NCI-H1694 treated with DMSO at 0.1 percent for 48 hours (cell line): Measurements from ENCODE around the gene CD74.
A peak's percentile ranks its signal among the peaks of the same experiment; 100 is the strongest.
"Not testable (repeated sequence)": the region's sequence is repeated elsewhere in the genome, so short reads cannot be mapped to it uniquely, and the experiment has no call there.

Experiments used
- DNase-seq: peaks from one replicate; lab custom pipeline; 2025; lab: John Stamatoyannopoulos, UW

CD74 gene

GRCh38 chr5:150441813-150442698, 29.3 kb upstream of the CD74 start:
- DNase-seq: no peak

- no peak for DNase-seq
Observed at GRCh38 chr5:150440948-150441812, 28.5 kb upstream of the CD74 start.

GRCh38 chr5:150438873-150439546, 26.3 kb upstream of the CD74 start:
- DNase-seq: no peak

- DNase-seq: peak; percentile 75
Observed at GRCh38 chr5:150436141-150436680, 23.5 kb upstream of the CD74 start.

GRCh38 chr5:150434464-150434863, 21.8 kb upstream of the CD74 start:
- DNase-seq: no peak

GRCh38 chr5:150431574-150431973, 18.9 kb upstream of the CD74 start:
- DNase-seq: no peak

- no peak for DNase-seq
Observed at GRCh38 chr5:150431048-150431447, 18.3 kb upstream of the CD74 start.

- DNase-seq: no peak
Observed at GRCh38 chr5:150429410-150429873, 16.7 kb upstream of the CD74 start.

GRCh38 chr5:150428978-150429377, 16.3 kb upstream of the CD74 start:
- no peak for DNase-seq

GRCh38 chr5:150428106-150428876, 15.6 kb upstream of the CD74 start:
- DNase-seq: no peak

- not testable (repeated sequence) for DNase-seq
Observed at GRCh38 chr5:150426165-150426564, 13.5 kb upstream of the CD74 start.

GRCh38 chr5:150422758-150423157, 10.0 kb upstream of the CD74 start:
- no peak for DNase-seq

- DNase-seq: no peak
Observed at GRCh38 chr5:150422075-150422474, 9.4 kb upstream of the CD74 start.

GRCh38 chr5:150419630-150420270, 7.0 kb upstream of the CD74 start:
- no peak for DNase-seq

GRCh38 chr5:150413902-150414790, 1.4 kb upstream of the CD74 start:
- DNase-seq: not testable (repeated sequence)

GRCh38 chr5:150413176-150413901, 629 bp upstream of the CD74 start:
- DNase-seq: no peak

GRCh38 chr5:150411245-150411979, 1.3 kb downstream of the CD74 start:
- DNase-seq: no peak
